Astrocyte (in vitro differentiated cells and primary cell): ENCODE results near the gene RALGPS2. TPM values are rescaled to one million over a fixed set of nuclear protein-coding genes. Genes with fewer than 3 reads are reported as not detected.

Experiments
- DNase-seq: peaks from one replicate; pipeline ENCODE4 v3.0.0-alpha.2; 2010; ENCODE audit warnings: low read depth
- FAIRE-seq: peaks from 2 replicates; lab custom pipeline; 2011; peaks lifted over from hg19 to GRCh38; lab: Jason Lieb, UNC
- H2AFZ ChIP-seq: 2 replicates; pipeline ENCODE4 v1.6.0; 2012; ENCODE audit warnings: low read depth, low read length, inconsistent platforms
- H3K27ac ChIP-seq: 2 replicates; pipeline ENCODE4 v1.5.1; 2011; ENCODE audit warnings: low read depth, low read length, inconsistent platforms
- H3K27me3 ChIP-seq: 2 replicates; pipeline ENCODE4 v1.6.0; 2011; ENCODE audit warnings: low read length, inconsistent platforms; ENCODE audit not compliant: insufficient read depth
- H3K36me3 ChIP-seq: 2 replicates; pipeline ENCODE4 v1.5.1; 2011; ENCODE audit warnings: low read length, inconsistent platforms; ENCODE audit not compliant: insufficient read depth
- H3K4me1 ChIP-seq: 2 replicates; pipeline ENCODE4 v1.5.1; 2011; ENCODE audit warnings: low read length, inconsistent platforms; ENCODE audit not compliant: insufficient read depth
- H3K4me2 ChIP-seq: 2 replicates; pipeline ENCODE4 v1.6.0; 2012; ENCODE audit warnings: low read length, inconsistent platforms
- H3K4me3 ChIP-seq: 2 replicates; pipeline ENCODE4 v1.5.1; 2011; ENCODE audit warnings: low read depth, mild to moderate bottlenecking, low read length, inconsistent platforms; ENCODE audit not compliant: insufficient read depth
- H3K79me2 ChIP-seq: 2 replicates; pipeline ENCODE4 v1.6.0; 2012; ENCODE audit warnings: mild to moderate bottlenecking, low read length, inconsistent platforms; ENCODE audit not compliant: insufficient read depth
- H3K9ac ChIP-seq: 2 replicates; pipeline ENCODE4 v1.6.0; 2012; ENCODE audit warnings: mild to moderate bottlenecking, low read length, inconsistent platforms
- H3K9me3 ChIP-seq: 2 replicates; pipeline ENCODE4 v1.5.1; 2012; ENCODE audit warnings: low read depth, mild to moderate bottlenecking, low read length, inconsistent platforms; ENCODE audit not compliant: insufficient read depth
- H4K20me1 ChIP-seq: 2 replicates; pipeline ENCODE4 v1.6.0; 2012; ENCODE audit warnings: low read length, inconsistent platforms; ENCODE audit not compliant: insufficient read depth
- H3K27ac Mint-ChIP-seq: one replicate; pipeline ENCODE4 v1.8.0; 2021; ENCODE audit warnings: mild to moderate bottlenecking, mixed read lengths; ENCODE audit not compliant: unreplicated experiment
- H3K27me3 Mint-ChIP-seq: one replicate; pipeline ENCODE4 v1.8.0; 2021; ENCODE audit warnings: low read depth, mixed read lengths; ENCODE audit not compliant: unreplicated experiment
- H3K36me3 Mint-ChIP-seq: one replicate; pipeline ENCODE4 v1.8.0; 2021; ENCODE audit warnings: low read depth, mixed read lengths; ENCODE audit not compliant: unreplicated experiment
- H3K4me1 Mint-ChIP-seq: one replicate; pipeline ENCODE4 v1.8.0; 2021; ENCODE audit warnings: low read depth, mixed read lengths; ENCODE audit not compliant: unreplicated experiment
- H3K4me3 Mint-ChIP-seq: one replicate; pipeline ENCODE4 v1.8.0; 2021; ENCODE audit warnings: mild to moderate bottlenecking, moderate library complexity, mixed read lengths; ENCODE audit not compliant: unreplicated experiment
- H3K9me3 Mint-ChIP-seq: one replicate; pipeline ENCODE4 v1.8.0; 2021; ENCODE audit warnings: mild to moderate bottlenecking, mixed read lengths; ENCODE audit not compliant: unreplicated experiment
- EZH2 ChIP-seq: IDR thresholded peaks from 2 replicates; pipeline ENCODE4 v1.6.1; 2012; ENCODE audit warnings: mild to moderate bottlenecking, low read length, inconsistent platforms; ENCODE audit not compliant: insufficient read depth
- total RNA-seq: library from RNA; stranded (reverse); gene quantifications from 2 replicates; pipeline ENCODE4 v1.2.1, GENCODE V29; 2021
- TF ChIP-seq, protein P1 (sequence below): IDR thresholded peaks from 2 replicates; pipeline ENCODE4 v1.5.1; 2011; ENCODE audit warnings: low read depth, mild to moderate bottlenecking, inconsistent platforms, low read length, moderate library complexity; ENCODE audit not compliant: insufficient read depth

RALGPS2 gene
- total RNA-seq, 1 donor from 2014 or later: 33.6 TPM

DNA sequence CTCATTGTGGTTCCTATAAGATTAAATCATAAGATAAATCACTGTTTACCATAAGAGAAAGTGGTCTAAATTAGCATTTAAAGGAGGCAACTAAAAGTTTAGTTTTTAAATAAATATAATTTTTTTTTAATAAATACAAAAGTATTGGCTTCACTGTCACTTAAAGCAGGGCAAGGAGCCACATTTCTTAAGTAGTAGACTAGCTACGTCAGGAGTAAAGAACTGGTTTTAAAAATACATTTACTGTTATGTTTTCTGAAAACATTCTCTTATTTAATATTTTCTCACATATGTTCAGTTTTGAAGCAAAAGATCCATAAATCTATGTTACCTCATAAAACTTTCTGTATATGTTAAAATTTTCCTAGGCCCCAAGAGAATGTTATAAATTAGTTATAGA lies 143.7 kb downstream of the RALGPS2 start:
- no peak overlapping the region for H2AFZ ChIP-seq
- TF ChIP-seq, protein P1, sequence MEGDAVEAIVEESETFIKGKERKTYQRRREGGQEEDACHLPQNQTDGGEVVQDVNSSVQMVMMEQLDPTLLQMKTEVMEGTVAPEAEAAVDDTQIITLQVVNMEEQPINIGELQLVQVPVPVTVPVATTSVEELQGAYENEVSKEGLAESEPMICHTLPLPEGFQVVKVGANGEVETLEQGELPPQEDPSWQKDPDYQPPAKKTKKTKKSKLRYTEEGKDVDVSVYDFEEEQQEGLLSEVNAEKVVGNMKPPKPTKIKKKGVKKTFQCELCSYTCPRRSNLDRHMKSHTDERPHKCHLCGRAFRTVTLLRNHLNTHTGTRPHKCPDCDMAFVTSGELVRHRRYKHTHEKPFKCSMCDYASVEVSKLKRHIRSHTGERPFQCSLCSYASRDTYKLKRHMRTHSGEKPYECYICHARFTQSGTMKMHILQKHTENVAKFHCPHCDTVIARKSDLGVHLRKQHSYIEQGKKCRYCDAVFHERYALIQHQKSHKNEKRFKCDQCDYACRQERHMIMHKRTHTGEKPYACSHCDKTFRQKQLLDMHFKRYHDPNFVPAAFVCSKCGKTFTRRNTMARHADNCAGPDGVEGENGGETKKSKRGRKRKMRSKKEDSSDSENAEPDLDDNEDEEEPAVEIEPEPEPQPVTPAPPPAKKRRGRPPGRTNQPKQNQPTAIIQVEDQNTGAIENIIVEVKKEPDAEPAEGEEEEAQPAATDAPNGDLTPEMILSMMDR: no peak
- TF ChIP-seq EZH2: no peak
- no peak for FAIRE-seq
- H4K20me1 ChIP-seq: no peaks in the 10 kb centered on the region
- H3K36me3 Mint-ChIP-seq: peaks cover 6% of the 10 kb centered on the region
- H3K79me2 ChIP-seq: no peaks in the 10 kb centered on the region
- peak overlapping the region; percentile 78 for H3K27ac Mint-ChIP-seq
- H3K27ac ChIP-seq: no peak overlapping the region
- H3K4me1 ChIP-seq: peaks cover 4% of the 10 kb centered on the region
- no peak overlapping the region for H3K4me2 ChIP-seq
- no peaks in the 10 kb centered on the region for H3K27me3 Mint-ChIP-seq
- H3K4me1 Mint-ChIP-seq: peaks cover 44% of the 10 kb centered on the region
- H3K9me3 ChIP-seq: no peaks in the 10 kb centered on the region
- H3K9me3 Mint-ChIP-seq: no peaks in the 10 kb centered on the region
- peak overlapping the region; percentile 70 for H3K4me3 Mint-ChIP-seq
- DNase-seq: no peak
- no peak overlapping the region for H3K9ac ChIP-seq
- H3K27me3 ChIP-seq: no peaks in the 10 kb centered on the region
- no peak overlapping the region for H3K4me3 ChIP-seq
- H3K36me3 ChIP-seq: no peaks in the 10 kb centered on the region

GRCh38 chr1:178869119-178869697 lies 144.2 kb downstream of the RALGPS2 start:
- Histone ChIP-seq H3K9ac (no peak overlapping the region), H3K4me3 (no peak overlapping the region), H3K4me1 (peaks cover 4% of the 10 kb centered on the region), H3K27me3 (no peaks in the 10 kb centered on the region), H2AFZ (no peak overlapping the region), H3K36me3 (no peaks in the 10 kb centered on the region), H3K27ac (no peak overlapping the region), H4K20me1 (no peaks in the 10 kb centered on the region), H3K79me2 (no peaks in the 10 kb centered on the region), H3K9me3 (no peaks in the 10 kb centered on the region), H3K4me2 (no peak overlapping the region)
- Mint-ChIP-seq H3K36me3 (peaks cover 6% of the 10 kb centered on the region), H3K27me3 (no peaks in the 10 kb centered on the region), H3K4me1 (peaks cover 44% of the 10 kb centered on the region), H3K9me3 (no peaks in the 10 kb centered on the region), H3K27ac (peak overlapping the region; percentile 78), H3K4me3 (peak overlapping the region; percentile 70)
- peak; percentile 5 for DNase-seq
- FAIRE-seq: peak; percentile 55
- TF ChIP-seq, protein P1: no peak
- no peak for TF ChIP-seq EZH2

GRCh38 chr1:178870221-178870620 lies 145.2 kb downstream of the RALGPS2 start:
- TF ChIP-seq, protein P1: no peak
- TF ChIP-seq EZH2: no peak
- Histone ChIP-seq H4K20me1 (no peaks in the 10 kb centered on the region), H3K4me1 (peaks cover 4% of the 10 kb centered on the region), H3K4me2 (no peak overlapping the region), H3K4me3 (no peak overlapping the region), H3K9me3 (no peaks in the 10 kb centered on the region), H3K27ac (no peak overlapping the region), H3K36me3 (no peaks in the 10 kb centered on the region), H3K9ac (no peak overlapping the region), H2AFZ (no peak overlapping the region), H3K79me2 (no peaks in the 10 kb centered on the region), H3K27me3 (no peaks in the 10 kb centered on the region)
- Mint-ChIP-seq H3K4me1 (peaks cover 41% of the 10 kb centered on the region), H3K9me3 (no peaks in the 10 kb centered on the region), H3K27ac (no peak overlapping the region), H3K4me3 (peak overlapping the region; percentile 73), H3K36me3 (peaks cover 5% of the 10 kb centered on the region), H3K27me3 (no peaks in the 10 kb centered on the region)
- DNase-seq: no peak
- FAIRE-seq: peak; percentile 41
